ENCODE results near the gene MPRIP.
A peak's percentile ranks its signal among the peaks of the same experiment; 100 is the strongest.
"Not testable (repeated sequence)": the region's sequence is repeated elsewhere in the genome, so short reads cannot be mapped to it uniquely, and the experiment has no call there.

The MPRIP gene

DNA sequence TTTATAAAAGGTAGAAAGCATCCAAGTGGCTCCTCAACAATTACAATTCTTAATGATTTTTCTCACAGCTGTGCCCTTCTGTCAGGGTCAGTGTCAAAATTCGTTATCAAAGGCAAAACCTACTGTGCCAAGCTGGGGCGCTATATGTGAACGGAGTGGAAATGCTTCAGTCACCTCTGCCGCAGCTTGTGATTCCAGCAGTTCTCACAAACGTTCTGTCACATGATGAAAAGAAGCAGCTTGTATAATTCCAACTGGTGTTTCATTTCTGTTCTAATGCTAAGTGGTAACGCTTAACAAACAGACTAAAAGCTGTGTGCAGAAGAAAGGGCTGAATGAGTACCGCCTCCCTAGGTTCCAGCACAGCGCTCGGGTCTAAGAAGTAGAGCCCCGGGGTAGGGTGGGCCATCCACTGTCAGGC, 149.7 kb downstream of the MPRIP start:
- DNase-seq: no peak

DNA sequence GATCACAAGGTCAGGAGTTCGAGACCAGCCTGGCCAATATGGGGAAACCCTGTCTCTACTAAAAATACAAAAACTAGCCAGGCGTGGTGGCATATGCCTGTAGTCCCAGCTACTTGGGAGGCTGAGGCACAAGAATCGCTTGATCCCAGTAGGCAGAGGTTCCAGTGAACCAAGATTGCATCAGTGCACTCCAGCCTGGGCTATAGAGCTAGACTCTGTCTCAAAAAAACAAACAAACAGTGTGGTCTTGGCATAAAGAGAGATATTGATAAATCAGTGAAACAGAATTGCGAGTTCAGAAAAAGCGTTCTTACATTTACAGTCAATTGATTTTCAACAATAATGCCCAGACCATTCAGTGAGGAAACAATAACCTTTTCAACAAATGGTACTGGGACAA, 153.2 kb downstream of the MPRIP start:
- DNase-seq: not testable (repeated sequence)

- no peak for DNase-seq
Observed at GRCh38 chr17:17196776-17197175, 154.5 kb downstream of the MPRIP start.

DNA sequence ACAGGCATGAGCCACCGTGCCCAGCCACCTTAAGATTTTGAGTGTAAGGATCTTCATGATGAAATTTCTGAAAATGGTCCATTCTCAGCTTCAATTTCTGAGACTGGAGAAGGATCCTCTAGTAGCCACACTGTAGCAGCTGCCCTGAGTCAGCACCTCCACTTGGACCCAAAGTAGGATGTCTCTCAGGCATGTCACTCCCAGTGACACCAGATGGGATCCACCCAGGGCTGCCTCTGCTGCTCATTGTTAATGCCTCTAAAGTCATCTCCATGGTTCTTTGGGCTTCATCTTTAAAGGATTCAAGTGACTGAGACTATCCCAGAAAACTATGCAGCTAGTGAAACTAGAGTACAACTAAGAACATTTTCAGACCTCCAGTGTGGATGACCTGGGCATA, 156.0 kb downstream of the MPRIP start:
- no peak for DNase-seq

GRCh38 chr17:17200311-17200710, 158.1 kb downstream of the MPRIP start:
- DNase-seq: no peak

GRCh38 chr17:17200831-17201230, 158.6 kb downstream of the MPRIP start:
- no peak for DNase-seq

- no peak for DNase-seq
Observed at GRCh38 chr17:17201271-17201670, 159.0 kb downstream of the MPRIP start.

DNA sequence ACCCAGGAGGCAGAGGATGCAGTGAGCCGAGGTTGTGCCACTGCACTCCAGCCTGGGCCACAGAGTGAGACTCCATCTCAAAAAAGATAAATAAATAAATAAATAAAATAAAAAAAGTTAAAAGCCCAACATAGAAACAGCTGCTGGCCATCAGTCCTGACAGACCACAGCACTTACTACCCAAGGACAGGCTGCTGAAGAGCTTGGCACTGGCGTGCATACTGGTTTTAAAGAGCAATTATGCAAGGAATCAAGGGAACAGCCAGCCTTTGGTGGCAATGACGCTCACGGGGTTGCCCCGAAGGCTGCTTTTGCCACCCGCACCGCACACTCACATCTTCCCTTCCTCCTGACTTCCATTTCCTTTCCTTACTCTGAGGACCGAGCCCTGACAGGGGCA, 159.7 kb downstream of the MPRIP start:
- no peak for DNase-seq

- DNase-seq: no peak
Observed at GRCh38 chr17:17203173-17203730, 161.0 kb downstream of the MPRIP start.

DNA sequence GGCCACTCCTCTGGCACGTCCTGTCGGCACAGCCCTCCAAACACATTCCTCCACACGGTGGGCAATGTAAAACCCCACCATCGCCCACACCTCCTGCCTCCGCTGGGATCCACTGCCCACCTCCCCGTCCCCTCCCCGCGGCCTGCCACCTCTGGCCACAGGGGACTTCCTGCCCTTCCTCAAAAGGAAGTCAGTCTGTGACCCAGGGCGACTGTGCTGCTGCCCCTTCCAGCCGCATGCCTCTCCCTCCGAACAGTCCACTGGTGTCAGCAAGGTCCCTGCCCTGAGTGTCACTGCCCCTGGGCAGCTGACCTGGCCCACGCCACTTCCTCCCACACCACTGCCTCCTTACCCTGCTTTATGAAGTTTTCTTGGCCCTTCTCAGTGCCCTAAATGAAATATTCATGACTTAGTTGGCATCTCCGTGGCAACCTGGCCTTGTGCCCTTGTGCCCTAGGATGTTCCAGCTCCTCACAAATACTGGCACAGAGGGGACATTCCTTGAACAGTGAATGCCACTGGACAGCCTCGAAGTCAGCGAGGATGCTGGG, 161.9 kb downstream of the MPRIP start:
- DNase-seq: no peak

DNA sequence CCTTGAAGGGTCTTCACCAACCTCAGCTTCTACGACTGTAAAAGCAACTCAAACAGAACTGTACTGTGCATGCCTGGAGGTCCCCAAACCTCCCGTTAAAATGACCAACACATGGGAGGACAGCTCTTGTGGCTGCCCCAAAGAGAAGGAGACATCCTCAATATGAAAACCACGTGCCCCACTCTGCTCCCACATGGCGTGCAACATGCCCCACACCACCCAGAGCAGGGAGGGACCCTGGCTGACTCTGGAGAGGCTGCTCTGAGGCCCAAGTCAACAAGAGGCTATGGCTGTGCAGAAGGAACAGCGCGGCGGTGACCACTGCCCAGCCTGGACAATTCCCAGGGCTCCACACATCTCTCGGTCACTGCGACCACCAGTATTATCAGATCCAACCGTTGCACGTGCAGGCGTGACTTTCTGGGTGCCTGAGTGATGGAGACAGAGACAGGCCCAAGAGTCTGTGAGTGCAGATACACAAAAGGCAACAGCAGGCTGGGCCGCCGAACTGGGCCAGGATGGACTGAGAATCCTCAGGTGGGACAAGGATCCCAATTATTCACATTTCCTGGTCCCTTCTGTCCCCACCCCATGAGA, 162.5 kb downstream of the MPRIP start:
- DNase-seq: no peak

GRCh38 chr17:17205368-17206123, 163.3 kb downstream of the MPRIP start:
- DNase-seq: peak; percentile 63

GRCh38 chr17:17206124-17206912, 164.1 kb downstream of the MPRIP start, which contains the start of gene PLD6:
Gene PLD6, minus strand, starts transcription at chr17:17206333. Its CDS starts 47 bp downstream, at chr17:17206286.
- DNase-seq: peak; percentile 54

GRCh38 chr17:17206913-17207335, 164.7 kb downstream of the MPRIP start:
- DNase-seq: no peak

GRCh38 chr17:17207998-17208397, 165.7 kb downstream of the MPRIP start:
- DNase-seq: no peak

- no peak for DNase-seq
Observed at GRCh38 chr17:17213775-17214174, 171.5 kb downstream of the MPRIP start.

DNA sequence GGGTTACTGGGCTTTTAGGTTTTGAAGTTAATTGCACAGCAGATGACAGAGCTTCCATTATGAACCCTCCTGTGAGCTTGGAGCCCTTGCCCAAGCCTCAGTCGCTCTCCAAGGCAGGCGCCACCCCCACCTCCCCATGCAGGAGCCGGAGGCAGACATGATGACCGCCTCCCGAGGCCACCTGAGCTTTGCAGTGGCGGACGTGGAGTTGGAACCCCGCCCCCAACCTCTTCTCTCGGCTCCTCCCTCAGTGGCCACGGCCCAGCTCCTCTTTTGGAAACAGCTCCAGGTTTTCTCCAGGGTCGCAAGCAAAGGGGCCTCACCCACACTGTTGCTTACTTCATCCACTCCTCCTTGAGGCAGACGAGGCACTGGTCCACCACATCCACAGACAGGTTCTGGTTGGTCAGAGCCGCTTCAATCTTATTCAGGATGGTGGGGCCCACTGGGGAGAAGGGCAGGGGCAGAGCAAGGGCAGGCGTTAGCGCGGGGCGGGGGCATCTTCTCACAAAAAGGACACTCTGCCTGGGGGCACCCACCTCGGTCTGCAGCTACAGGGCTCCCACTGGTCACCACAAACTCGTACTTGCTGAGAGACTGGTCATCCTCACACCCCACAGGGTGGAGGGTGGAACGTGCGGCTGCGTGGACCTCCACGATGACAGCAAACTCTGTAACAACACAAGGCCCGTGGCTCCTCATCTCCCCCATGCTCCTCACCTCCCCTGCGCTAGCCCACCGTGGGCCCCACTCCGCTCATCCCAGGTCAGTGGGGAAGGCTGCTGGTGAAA, 172.6 kb downstream of the MPRIP start:
- DNase-seq: no peak

DNA sequence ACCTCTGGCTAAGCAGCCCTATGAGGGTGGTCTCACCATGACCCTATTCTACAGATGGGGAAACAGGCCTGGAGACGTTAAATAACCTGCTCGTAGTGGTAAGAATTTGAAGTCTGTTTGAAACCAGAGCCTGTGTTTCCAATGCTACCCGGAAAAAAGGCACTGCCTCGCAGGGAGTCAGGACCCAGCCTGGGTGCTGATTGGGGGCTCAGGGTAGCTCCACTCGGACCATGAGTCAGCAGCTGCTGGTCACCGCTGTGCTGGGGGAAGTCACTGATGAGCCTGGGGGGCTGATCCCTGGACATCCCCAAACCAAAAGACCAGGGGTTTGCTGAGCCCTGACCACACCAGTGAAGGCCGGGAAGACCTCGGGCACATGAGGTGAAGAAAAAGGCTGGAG, 173.3 kb downstream of the MPRIP start:
- no peak for DNase-seq

DNA sequence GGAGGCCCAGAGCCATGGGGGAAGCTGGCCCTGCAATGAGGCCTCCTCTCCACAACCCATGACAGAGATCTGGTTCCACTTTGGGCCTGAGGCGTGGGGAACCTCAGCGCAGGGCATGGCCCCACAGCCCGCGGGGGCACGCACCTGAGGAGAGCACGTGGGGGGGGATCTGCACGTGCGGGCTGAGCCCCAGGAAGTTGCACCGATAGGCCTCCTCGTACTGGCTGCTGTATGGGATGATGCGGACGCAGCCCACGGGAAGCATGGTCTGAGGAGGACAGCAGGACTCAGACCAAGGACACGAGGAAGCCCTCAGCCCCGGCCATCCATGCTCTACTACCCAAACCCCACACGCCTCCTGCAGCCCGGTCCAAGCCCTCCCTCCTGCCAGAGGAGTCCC, 174.0 kb downstream of the MPRIP start:
- no peak for DNase-seq

- DNase-seq: no peak
Observed at GRCh38 chr17:17216776-17217175, 174.5 kb downstream of the MPRIP start.

GRCh38 chr17:17217995-17218394, 175.7 kb downstream of the MPRIP start:
- no peak for DNase-seq

- no peak for DNase-seq
Observed at GRCh38 chr17:17220529-17220928, 178.3 kb downstream of the MPRIP start.
